HepG2 (cell line): ENCODE measurements around the gene NLRP11.

Experiments used
- CAMTA2 ChIP-seq: sonication (generic); formaldehyde crosslinking; IDR thresholded peaks from 2 replicates; pipeline ENCODE4 v1.4.0; 2020; ENCODE audit warnings: mild to moderate bottlenecking, missing genetic modification reagents, borderline replicate concordance
- ETS1 ChIP-seq: sonication (generic); formaldehyde crosslinking; IDR thresholded peaks from 2 replicates; pipeline ENCODE4 v1.4.0; 2020; ENCODE audit warnings: missing genetic modification reagents
- RBAK ChIP-seq: sonication (generic); formaldehyde crosslinking; IDR thresholded peaks from 2 replicates; pipeline ENCODE4 v1.5.1; 2020; ENCODE audit warnings: mild to moderate bottlenecking, missing genetic modification reagents
- SRSF9 ChIP-seq: fragments of 200-400 bp; formaldehyde crosslinking; IDR thresholded peaks from 2 replicates; pipeline ENCODE4 v1.6.1; 2018; ENCODE audit warnings: borderline replicate concordance, mild to moderate bottlenecking, low read depth, low read length; ENCODE audit not compliant: insufficient read depth, poor library complexity, severe bottlenecking
- U2AF1 ChIP-seq: fragments of 200-400 bp; formaldehyde crosslinking; optimal IDR thresholded peaks from 2 replicates; pipeline ENCODE3; 2017; ENCODE audit warnings: mild to moderate bottlenecking, low read depth, low read length
- ZNF773 ChIP-seq: sonication (generic); formaldehyde crosslinking; IDR thresholded peaks from 2 replicates; pipeline ENCODE4 v1.4.0; 2020; ENCODE audit warnings: missing genetic modification reagents, borderline replicate concordance
- ZNF782 ChIP-seq: sonication (generic); formaldehyde crosslinking; IDR thresholded peaks from 2 replicates; pipeline ENCODE4 v1.4.0; 2020; ENCODE audit warnings: missing genetic modification reagents, mild to moderate bottlenecking, borderline replicate concordance
- TF ChIP-seq, protein P1 (sequence below): sonication (generic); formaldehyde crosslinking; IDR thresholded peaks from 2 replicates; pipeline ENCODE4 v1.4.0; 2020; ENCODE audit warnings: low read depth, missing genetic modification reagents
- TF ChIP-seq, protein P2 (sequence below): sonication (generic); formaldehyde crosslinking; IDR thresholded peaks from 2 replicates; pipeline ENCODE4 v1.5.0; 2020; ENCODE audit warnings: mild to moderate bottlenecking, missing genetic modification reagents, moderate library complexity

GRCh38 chr19:55877211-55877610, 45.4 kb upstream of the NLRP11 start:
- TF ChIP-seq ETS1 (CRISPR knock-in tag) (no peak), SRSF9 (no peak), ZNF782 (CRISPR knock-in tag) (no peak), RBAK (CRISPR knock-in tag) (no peak), U2AF1 (no peak), ZNF773 (CRISPR knock-in tag) (no peak), CAMTA2 (no peak)
- TF ChIP-seq, protein P1, sequence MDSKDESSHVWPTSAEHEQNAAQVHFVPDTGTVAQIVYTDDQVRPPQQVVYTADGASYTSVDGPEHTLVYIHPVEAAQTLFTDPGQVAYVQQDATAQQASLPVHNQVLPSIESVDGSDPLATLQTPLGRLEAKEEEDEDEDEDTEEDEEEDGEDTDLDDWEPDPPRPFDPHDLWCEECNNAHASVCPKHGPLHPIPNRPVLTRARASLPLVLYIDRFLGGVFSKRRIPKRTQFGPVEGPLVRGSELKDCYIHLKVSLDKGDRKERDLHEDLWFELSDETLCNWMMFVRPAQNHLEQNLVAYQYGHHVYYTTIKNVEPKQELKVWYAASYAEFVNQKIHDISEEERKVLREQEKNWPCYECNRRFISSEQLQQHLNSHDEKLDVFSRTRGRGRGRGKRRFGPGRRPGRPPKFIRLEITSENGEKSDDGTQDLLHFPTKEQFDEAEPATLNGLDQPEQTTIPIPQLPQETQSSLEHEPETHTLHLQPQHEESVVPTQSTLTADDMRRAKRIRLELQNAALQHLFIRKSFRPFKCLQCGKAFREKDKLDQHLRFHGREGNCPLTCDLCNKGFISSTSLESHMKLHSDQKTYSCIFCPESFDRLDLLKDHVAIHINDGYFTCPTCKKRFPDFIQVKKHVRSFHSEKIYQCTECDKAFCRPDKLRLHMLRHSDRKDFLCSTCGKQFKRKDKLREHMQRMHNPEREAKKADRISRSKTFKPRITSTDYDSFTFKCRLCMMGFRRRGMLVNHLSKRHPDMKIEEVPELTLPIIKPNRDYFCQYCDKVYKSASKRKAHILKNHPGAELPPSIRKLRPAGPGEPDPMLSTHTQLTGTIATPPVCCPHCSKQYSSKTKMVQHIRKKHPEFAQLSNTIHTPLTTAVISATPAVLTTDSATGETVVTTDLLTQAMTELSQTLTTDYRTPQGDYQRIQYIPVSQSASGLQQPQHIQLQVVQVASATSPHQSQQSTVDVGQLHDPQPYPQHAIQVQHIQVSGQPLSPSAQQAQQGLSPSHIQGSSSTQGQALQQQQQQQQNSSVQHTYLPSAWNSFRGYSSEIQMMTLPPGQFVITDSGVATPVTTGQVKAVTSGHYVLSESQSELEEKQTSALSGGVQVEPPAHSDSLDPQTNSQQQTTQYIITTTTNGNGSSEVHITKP (CRISPR knock-in tag), result no peak
- TF ChIP-seq, protein P2, sequence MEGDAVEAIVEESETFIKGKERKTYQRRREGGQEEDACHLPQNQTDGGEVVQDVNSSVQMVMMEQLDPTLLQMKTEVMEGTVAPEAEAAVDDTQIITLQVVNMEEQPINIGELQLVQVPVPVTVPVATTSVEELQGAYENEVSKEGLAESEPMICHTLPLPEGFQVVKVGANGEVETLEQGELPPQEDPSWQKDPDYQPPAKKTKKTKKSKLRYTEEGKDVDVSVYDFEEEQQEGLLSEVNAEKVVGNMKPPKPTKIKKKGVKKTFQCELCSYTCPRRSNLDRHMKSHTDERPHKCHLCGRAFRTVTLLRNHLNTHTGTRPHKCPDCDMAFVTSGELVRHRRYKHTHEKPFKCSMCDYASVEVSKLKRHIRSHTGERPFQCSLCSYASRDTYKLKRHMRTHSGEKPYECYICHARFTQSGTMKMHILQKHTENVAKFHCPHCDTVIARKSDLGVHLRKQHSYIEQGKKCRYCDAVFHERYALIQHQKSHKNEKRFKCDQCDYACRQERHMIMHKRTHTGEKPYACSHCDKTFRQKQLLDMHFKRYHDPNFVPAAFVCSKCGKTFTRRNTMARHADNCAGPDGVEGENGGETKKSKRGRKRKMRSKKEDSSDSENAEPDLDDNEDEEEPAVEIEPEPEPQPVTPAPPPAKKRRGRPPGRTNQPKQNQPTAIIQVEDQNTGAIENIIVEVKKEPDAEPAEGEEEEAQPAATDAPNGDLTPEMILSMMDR (CRISPR knock-in tag), result no peak
